H9 (cell line): ENCODE measurements around the gene PPP1R9A. TPM values are rescaled to one million over a fixed set of nuclear protein-coding genes. Genes with fewer than 3 reads are reported as not detected.

Source experiments
- DNase-seq: peaks from one replicate; pipeline ENCODE4 v3.0.0-alpha.2; 2017
- H2AFZ ChIP-seq: one replicate; pipeline ENCODE4 v1.6.1; 2013; ENCODE audit warnings: mild to moderate bottlenecking, low read length, control low read depth, moderate library complexity
- H2AK5ac ChIP-seq: 2 replicates; pipeline ENCODE4 v1.6.1; 2013; ENCODE audit warnings: low read length, control low read depth, mixed read lengths; ENCODE audit not compliant: insufficient read length
- H2BK120ac ChIP-seq: one replicate; pipeline ENCODE4 v1.6.1; 2013; ENCODE audit warnings: low read depth, mild to moderate bottlenecking, low read length, control low read depth, inconsistent platforms; ENCODE audit not compliant: poor library complexity, severe bottlenecking
- H2BK12ac ChIP-seq: 2 replicates; pipeline ENCODE4 v1.6.1; 2013; ENCODE audit warnings: low read length, control low read depth, mixed read lengths, low read depth; ENCODE audit not compliant: insufficient read length
- H2BK15ac ChIP-seq: 2 replicates; pipeline ENCODE4 v1.6.1; 2013; ENCODE audit warnings: low read depth, low read length, control low read depth
- H2BK20ac ChIP-seq: one replicate; pipeline ENCODE4 v1.6.1; 2013; ENCODE audit warnings: low read depth, mild to moderate bottlenecking, low read length, control low read depth, inconsistent platforms; ENCODE audit not compliant: poor library complexity, severe bottlenecking
- H2BK5ac ChIP-seq: 2 replicates; pipeline ENCODE4 v1.6.1; 2013; ENCODE audit warnings: low read length, control low read depth, mixed read lengths; ENCODE audit not compliant: insufficient read length
- H3K14ac ChIP-seq: 2 replicates; pipeline ENCODE4 v1.6.1; 2013; ENCODE audit warnings: low read length, control low read depth; ENCODE audit not compliant: insufficient read depth
- H3K18ac ChIP-seq: 2 replicates; pipeline ENCODE4 v1.6.1; 2013; ENCODE audit warnings: low read depth, mild to moderate bottlenecking, mixed read lengths, low read length, control low read depth; ENCODE audit not compliant: insufficient read length
- H3K23ac ChIP-seq: 2 replicates; pipeline ENCODE4 v1.6.1; 2013; ENCODE audit warnings: low read length, control low read depth, mixed read lengths, low read depth; ENCODE audit not compliant: insufficient read length
- H3K23me2 ChIP-seq: 2 replicates; pipeline ENCODE4 v1.6.1; 2013; ENCODE audit warnings: low read depth, mild to moderate bottlenecking, mixed read lengths, low read length, control low read depth; ENCODE audit not compliant: insufficient read length, poor library complexity, severe bottlenecking
- H3K27ac ChIP-seq: 2 replicates; pipeline ENCODE4 v1.5.1; 2013; ENCODE audit warnings: low read length, control low read depth, mixed read lengths, low read depth; ENCODE audit not compliant: insufficient read length
- H3K27me3 ChIP-seq: 2 replicates; pipeline ENCODE4 v1.6.1; 2013; ENCODE audit warnings: low read length, control low read depth, inconsistent platforms; ENCODE audit not compliant: insufficient read depth
- H3K4ac ChIP-seq: 2 replicates; pipeline ENCODE4 v1.6.1; 2013; ENCODE audit warnings: low read depth, mild to moderate bottlenecking, control low read depth, inconsistent platforms, low read length, moderate library complexity
- H3K4me1 ChIP-seq: 2 replicates; pipeline ENCODE4 v1.6.1; 2013; ENCODE audit warnings: low read length, control low read depth, inconsistent platforms; ENCODE audit not compliant: insufficient read depth
- H3K4me2 ChIP-seq: 2 replicates; pipeline ENCODE4 v1.6.1; 2013; ENCODE audit warnings: low read length, control low read depth, mixed read lengths; ENCODE audit not compliant: insufficient read length, insufficient read depth
- H3K56ac ChIP-seq: 2 replicates; pipeline ENCODE4 v1.6.1; 2013; ENCODE audit warnings: low read depth, mild to moderate bottlenecking, mixed read lengths, low read length, control low read depth; ENCODE audit not compliant: insufficient read length
- H3K79me1 ChIP-seq: 2 replicates; pipeline ENCODE4 v1.6.1; 2013; ENCODE audit warnings: low read depth, mild to moderate bottlenecking, moderate library complexity, low read length, control low read depth, inconsistent platforms; ENCODE audit not compliant: insufficient read depth, poor library complexity, severe bottlenecking
- H3K79me2 ChIP-seq: 2 replicates; pipeline ENCODE4 v1.6.1; 2013; ENCODE audit warnings: low read length, control low read depth, inconsistent platforms; ENCODE audit not compliant: insufficient read depth
- H3K9ac ChIP-seq: 2 replicates; pipeline ENCODE4 v1.6.1; 2013; ENCODE audit warnings: low read length, control low read depth, mixed read lengths; ENCODE audit not compliant: insufficient read length; ENCODE audit errors: extremely low read depth
- H3K9me3 ChIP-seq: one replicate; pipeline ENCODE4 v1.6.1; 2013; ENCODE audit warnings: low read depth, low read length, inconsistent platforms; ENCODE audit not compliant: control insufficient read depth
- H3T11ph ChIP-seq: one replicate; pipeline ENCODE4 v1.6.1; 2013; ENCODE audit warnings: mild to moderate bottlenecking, low read length, control low read depth, inconsistent platforms
- H4K20me1 ChIP-seq: one replicate; pipeline ENCODE4 v1.6.1; 2013; ENCODE audit not compliant: control insufficient read depth, insufficient read length, insufficient read depth
- H4K5ac ChIP-seq: 2 replicates; pipeline ENCODE4 v1.6.1; 2013; ENCODE audit warnings: low read depth, mild to moderate bottlenecking, mixed read lengths, low read length, control low read depth; ENCODE audit not compliant: insufficient read length
- H4K8ac ChIP-seq: replicated peaks from 2 replicates; pipeline ENCODE4 v1.6.1; 2013; ENCODE audit warnings: low read length, control low read depth, mixed read lengths, low read depth; ENCODE audit not compliant: insufficient read length
- H4K91ac ChIP-seq: 2 replicates; pipeline ENCODE4 v1.6.1; 2013; ENCODE audit warnings: low read depth, mild to moderate bottlenecking, moderate library complexity, mixed read lengths, low read length, control low read depth; ENCODE audit not compliant: insufficient read length
- H3K27ac Mint-ChIP-seq, 3 experiments: 2 replicates in 2 of 3; 3 replicates in 1 of 3; pipeline ENCODE4 v1.8.0; 2020 to 2021; ENCODE audit warnings: mixed read lengths in 3 of 3, mild to moderate bottlenecking in 1 of 3, moderate library complexity in 1 of 3
- H3K27me3 Mint-ChIP-seq: 2 replicates; pipeline ENCODE4 v1.8.0; 2021; ENCODE audit warnings: low read depth, mild to moderate bottlenecking, moderate library complexity, mixed read lengths
- H3K36me3 Mint-ChIP-seq, 3 experiments: 2 replicates in 2 of 3; 3 replicates in 1 of 3; pipeline ENCODE4 v1.8.0; 2020 to 2021; ENCODE audit warnings: low read depth in 3 of 3, mixed read lengths in 3 of 3; ENCODE audit not compliant: insufficient read depth in 1 of 3
- H3K4me1 Mint-ChIP-seq, 2 experiments: 2 replicates each; pipeline ENCODE4 v1.8.0; 2020; ENCODE audit warnings: mixed read lengths in 2 of 2
- H3K4me3 Mint-ChIP-seq, 2 experiments: 2 replicates in 1 of 2; 3 replicates in 1 of 2; pipeline ENCODE4 v1.8.0; 2020 to 2021; ENCODE audit warnings: mild to moderate bottlenecking in 2 of 2, mixed read lengths in 2 of 2, moderate library complexity in 1 of 2
- H3K9me3 Mint-ChIP-seq, 2 experiments: 2 replicates in 1 of 2; 3 replicates in 1 of 2; pipeline ENCODE4 v1.8.0; 2020; ENCODE audit warnings: mild to moderate bottlenecking in 2 of 2, mixed read lengths in 2 of 2, moderate library complexity in 1 of 2
- WGBS: extraction: QIAGEN DNeasy Blood & Tissue Kit; methylation state at CpG from one replicate; pipeline ENCODE4 v1.1.7; 2013; ENCODE audit warnings: missing lambda C conversion rate, low lambda C conversion rate, mixed read lengths; ENCODE audit not compliant: insufficient read length; ENCODE audit errors: extremely low coverage; 5-methylcytosine and 5-hydroxymethylcytosine counted together
- total RNA-seq: library from RNA; stranded (reverse); gene quantifications from 2 replicates; pipeline ENCODE4 v1.2.1, GENCODE V29; 2021
- TF ChIP-seq, protein P1 (sequence below): fragments of 200-600 bp; sonication (generic); conservative IDR thresholded peaks from 3 replicates; pipeline ENCODE4 v1.8.0; 2021; ENCODE audit warnings: antibody characterized with exemption, mild to moderate bottlenecking

The PPP1R9A gene
- total RNA-seq, 1 experiment from 2014 or later, result 17.0 TPM

DNA sequence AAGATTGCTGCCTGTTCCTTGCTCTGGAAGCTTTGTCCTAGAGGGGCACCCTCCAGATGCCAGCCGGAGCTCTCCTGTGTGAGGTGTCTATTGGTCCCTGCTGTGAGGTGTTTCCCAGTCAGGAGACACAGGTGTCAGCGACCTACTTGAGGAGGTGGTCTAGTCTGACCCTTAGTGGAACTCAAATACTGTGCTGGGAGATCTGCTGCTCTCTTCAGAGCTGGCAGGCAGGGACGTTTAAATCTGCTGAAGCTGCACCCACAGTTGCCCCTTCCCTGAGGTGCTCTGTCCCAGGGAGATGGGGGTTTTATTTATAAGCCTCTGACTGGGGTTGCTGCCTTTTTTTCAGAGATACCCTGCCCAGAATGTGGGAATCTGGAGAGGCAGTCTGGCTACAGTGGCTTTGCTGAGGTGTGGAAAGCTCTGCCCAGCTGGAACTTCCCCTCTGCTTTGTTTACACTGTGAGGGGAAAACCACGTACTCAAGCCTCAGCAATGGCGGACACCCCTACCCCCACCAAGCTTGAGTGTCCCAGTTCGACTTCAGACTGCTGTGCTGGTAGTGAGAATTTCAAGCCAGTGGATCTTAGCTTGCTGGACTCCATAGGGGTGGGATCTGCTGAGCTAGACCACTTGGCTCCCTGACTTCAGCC, 119.2 kb downstream of the PPP1R9A start:
- Mint-ChIP-seq H3K27ac (peak overlapping the region in 1 of 3 experiments; percentile 54; a peak in 1 of 7 replicates), H3K27me3 (no peaks in the 10 kb centered on the region)
- WGBS, result no CpG with 5 or more reads among the region's 6 CpGs

More for the DNA sequence above, 119.2 kb downstream of the PPP1R9A start:
- Histone ChIP-seq H2BK12ac (no peak overlapping the region), H2BK15ac (no peak overlapping the region), H3K9me3 (no peaks in the 10 kb centered on the region), H4K8ac (no peak overlapping the region), H4K5ac (no peak overlapping the region), H2AK5ac (no peak overlapping the region), H3K79me2 (no peaks in the 10 kb centered on the region), H3K27ac (no peak overlapping the region), H3K9ac (no peak overlapping the region), H3T11ph (no peak overlapping the region), H4K20me1 (no peaks in the 10 kb centered on the region), H3K18ac (no peak overlapping the region), H3K4me2 (no peak overlapping the region), H3K27me3 (no peaks in the 10 kb centered on the region), H3K4me1 (no peaks in the 10 kb centered on the region; the same call in 1 of the 2 replicates), H2BK5ac (no peak overlapping the region), H2AFZ (no peak overlapping the region), H4K91ac (no peak overlapping the region), H3K56ac (no peak overlapping the region), H3K23ac (no peak overlapping the region), H2BK20ac (no peak overlapping the region), H3K4ac (no peak overlapping the region), H3K14ac (no peak overlapping the region), H2BK120ac (no peak overlapping the region), H3K23me2 (no peaks in the 10 kb centered on the region), H3K79me1 (no peaks in the 10 kb centered on the region)
- TF ChIP-seq, protein P1, sequence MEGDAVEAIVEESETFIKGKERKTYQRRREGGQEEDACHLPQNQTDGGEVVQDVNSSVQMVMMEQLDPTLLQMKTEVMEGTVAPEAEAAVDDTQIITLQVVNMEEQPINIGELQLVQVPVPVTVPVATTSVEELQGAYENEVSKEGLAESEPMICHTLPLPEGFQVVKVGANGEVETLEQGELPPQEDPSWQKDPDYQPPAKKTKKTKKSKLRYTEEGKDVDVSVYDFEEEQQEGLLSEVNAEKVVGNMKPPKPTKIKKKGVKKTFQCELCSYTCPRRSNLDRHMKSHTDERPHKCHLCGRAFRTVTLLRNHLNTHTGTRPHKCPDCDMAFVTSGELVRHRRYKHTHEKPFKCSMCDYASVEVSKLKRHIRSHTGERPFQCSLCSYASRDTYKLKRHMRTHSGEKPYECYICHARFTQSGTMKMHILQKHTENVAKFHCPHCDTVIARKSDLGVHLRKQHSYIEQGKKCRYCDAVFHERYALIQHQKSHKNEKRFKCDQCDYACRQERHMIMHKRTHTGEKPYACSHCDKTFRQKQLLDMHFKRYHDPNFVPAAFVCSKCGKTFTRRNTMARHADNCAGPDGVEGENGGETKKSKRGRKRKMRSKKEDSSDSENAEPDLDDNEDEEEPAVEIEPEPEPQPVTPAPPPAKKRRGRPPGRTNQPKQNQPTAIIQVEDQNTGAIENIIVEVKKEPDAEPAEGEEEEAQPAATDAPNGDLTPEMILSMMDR, result no peak
- peaks cover 33 to 37% of the 10 kb centered on the region in 2 experiments for H3K9me3 Mint-ChIP-seq
- peaks cover 4 to 12% of the 10 kb centered on the region in 2 experiments; a peak in 3 of 4 replicates for H3K4me1 Mint-ChIP-seq
- peaks cover 31 to 34% (median 32%) of the 10 kb centered on the region in 3 experiments for H3K36me3 Mint-ChIP-seq
- H3K4me3 Mint-ChIP-seq, result no peak overlapping the region
- DNase-seq, result no peak
